ENCODE measurements around the gene CD70.

The CD70 gene

DNA sequence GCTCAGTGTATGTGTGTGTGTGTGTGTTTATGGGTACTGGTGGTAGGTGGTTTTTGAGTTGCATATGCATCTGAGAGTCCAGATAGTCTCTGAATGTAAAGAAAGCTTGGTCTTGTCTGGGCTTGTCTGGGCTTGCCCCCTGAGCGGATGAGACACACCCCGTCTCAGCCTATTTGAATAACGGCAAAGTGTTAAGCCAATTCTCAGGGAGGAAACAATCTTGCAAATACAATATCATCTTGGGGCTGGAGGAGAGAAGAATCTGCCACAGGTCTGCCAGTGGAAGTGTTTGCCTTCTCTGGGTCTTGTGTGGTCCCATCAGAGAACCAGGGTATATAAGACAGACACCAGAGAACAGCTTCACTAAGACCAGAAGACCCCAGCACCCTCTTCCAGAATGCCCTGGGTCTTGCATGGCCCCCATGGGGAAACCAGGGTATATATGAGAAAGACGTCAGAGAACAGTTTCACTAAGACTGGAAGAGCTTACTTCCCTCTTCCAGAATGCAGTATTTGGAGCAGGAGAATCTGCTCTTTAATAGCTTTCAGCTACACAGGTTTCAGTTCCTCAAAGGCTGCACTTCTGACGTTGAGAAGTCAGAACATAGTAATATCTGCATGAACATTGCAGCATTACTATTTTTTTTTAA lies 13.3 kb downstream of the CD70 start:
- TF ChIP-seq CTCF (IDR thresholded peaks at IDR 0.05; ENCODE audit: low read depth, low read length), result no peak
- Histone ChIP-seq H3K4me3 (ENCODE audit: low read depth, low read length) (no peak overlapping the region), H3K36me3 (no peaks in the 10 kb centered on the region), H3K9me3 (no peaks in the 10 kb centered on the region), H3K27me3 (no peaks in the 10 kb centered on the region), H3K4me1 (no peaks in the 10 kb centered on the region)
- DNase-seq, result no peak

- Histone ChIP-seq H3K9me3 (no peaks in the 10 kb centered on the region), H3K4me1 (no peaks in the 10 kb centered on the region), H3K36me3 (no peaks in the 10 kb centered on the region), H3K4me3 (ENCODE audit: low read depth, low read length) (no peak overlapping the region), H3K27me3 (no peaks in the 10 kb centered on the region)
- no peak for DNase-seq
- TF ChIP-seq CTCF (IDR thresholded peaks at IDR 0.05; ENCODE audit: low read depth, low read length), result no peak
Measured at GRCh38 chr19:6576869-6577475, 14.0 kb downstream of the CD70 start.

DNA sequence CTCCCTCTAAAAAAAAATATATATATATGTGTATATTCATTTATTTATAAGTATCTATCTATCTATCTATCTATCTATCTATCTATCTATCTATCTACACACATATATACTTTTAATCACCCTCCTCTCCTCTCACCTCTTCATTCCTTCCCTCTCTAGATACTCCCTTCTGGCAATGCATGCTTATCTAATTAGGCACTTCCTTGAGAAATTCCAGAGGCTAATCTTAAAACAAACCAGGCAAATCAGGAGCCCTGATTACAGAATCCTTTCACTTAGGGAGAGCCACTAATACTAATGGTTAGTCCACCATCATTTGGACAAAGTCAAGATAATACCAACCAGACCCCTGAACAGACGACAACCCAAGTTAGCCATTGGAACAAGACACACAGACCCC lies 17.6 kb downstream of the CD70 start:
- Histone ChIP-seq H3K36me3 (no peaks in the 10 kb centered on the region), H3K4me1 (no peaks in the 10 kb centered on the region), H3K9me3 (no peaks in the 10 kb centered on the region), H3K27me3 (no peaks in the 10 kb centered on the region), H3K4me3 (ENCODE audit: low read depth, low read length) (no peak overlapping the region)
- DNase-seq, result no peak
- TF ChIP-seq CTCF (IDR thresholded peaks at IDR 0.05; ENCODE audit: low read depth, low read length), result no peak

DNA sequence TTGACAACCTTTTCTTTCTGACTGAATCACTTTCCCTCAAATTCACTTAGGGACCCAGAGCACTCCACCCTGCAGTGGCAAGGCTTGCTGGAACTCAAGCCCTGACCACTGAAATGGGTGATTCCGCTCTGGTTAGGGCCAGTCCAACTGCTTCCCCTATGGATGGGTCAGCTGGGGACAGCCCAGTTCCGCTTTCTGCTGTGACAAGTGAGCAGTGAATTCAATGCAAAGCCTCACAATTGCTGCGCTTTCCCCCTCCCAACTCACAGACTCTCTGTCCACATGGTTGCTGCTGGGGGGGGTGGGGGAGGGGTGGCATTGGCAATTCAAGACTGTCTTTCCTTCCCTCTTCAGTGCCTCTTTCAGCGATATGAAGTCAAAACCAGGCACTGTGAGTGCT lies 18.7 kb downstream of the CD70 start:
- no peaks in the 10 kb centered on the region for H3K27me3 ChIP-seq
- H3K36me3 ChIP-seq, result no peaks in the 10 kb centered on the region
- TF ChIP-seq CTCF (IDR thresholded peaks at IDR 0.05; ENCODE audit: low read depth, low read length), result no peak
- no peaks in the 10 kb centered on the region for H3K9me3 ChIP-seq
- H3K4me1 ChIP-seq, result no peaks in the 10 kb centered on the region
- no peak for DNase-seq
- H3K4me3 ChIP-seq (ENCODE audit: low read depth, low read length), result no peak overlapping the region

- H3K4me1 ChIP-seq, result no peaks in the 10 kb centered on the region
- no peak for DNase-seq
Measured at GRCh38 chr19:6571167-6571566, 19.8 kb downstream of the CD70 start.

More at GRCh38 chr19:6571167-6571566, 19.8 kb downstream of the CD70 start:
- no peaks in the 10 kb centered on the region for H3K27me3 ChIP-seq
- no peaks in the 10 kb centered on the region for H3K9me3 ChIP-seq
- H3K4me3 ChIP-seq (ENCODE audit: low read depth, low read length), result no peak overlapping the region
- H3K36me3 ChIP-seq, result no peaks in the 10 kb centered on the region
- no peak for TF ChIP-seq CTCF (IDR thresholded peaks at IDR 0.05; ENCODE audit: low read depth, low read length)
